Stimulated activated CD8-positive, alpha-beta memory T cell treated with anti-CD3 and anti-CD28 coated beads, Interleukin-7, amount 100 ng/mL, for 48 hours (primary cell): ENCODE data around the gene MED28.

Source experiments
- DNase-seq, 2 donors: peaks; one replicate each; pipeline ENCODE4 v3.0.0-alpha.2; 2020; ENCODE audit warnings: low read depth in 1 of 2; ENCODE audit errors: extremely low read depth in 1 of 2

The MED28 gene

GRCh38 chr4:17665346-17665745, 50.9 kb downstream of the MED28 start:
- no peak for DNase-seq

- no peak for DNase-seq
Measured at GRCh38 chr4:17665852-17666251, 51.4 kb downstream of the MED28 start.

GRCh38 chr4:17667253-17667652, 52.8 kb downstream of the MED28 start:
- no peak for DNase-seq

- DNase-seq: no peak
Measured at GRCh38 chr4:17667653-17668201, 53.3 kb downstream of the MED28 start.

GRCh38 chr4:17670423-17670822, 56.0 kb downstream of the MED28 start:
- no peak for DNase-seq

GRCh38 chr4:17680559-17681280, 66.3 kb downstream of the MED28 start:
- DNase-seq: no peak

- DNase-seq: no peak
Measured at GRCh38 chr4:17681281-17682221, 67.1 kb downstream of the MED28 start.

- no peak for DNase-seq
Measured at GRCh38 chr4:17682222-17682566, 67.8 kb downstream of the MED28 start.
